HFFc6 (cell line): ENCODE results near the gene OARD1. TPM values are rescaled to one million over a fixed set of nuclear protein-coding genes. Genes with fewer than 3 reads are reported as not detected.
A peak's percentile ranks its signal among the peaks of the same experiment; 100 is the strongest.

ENCODE experiments used
- DNase-seq: peaks from one replicate; pipeline ENCODE4 v3.0.0-alpha.2; 2018
- H3K27ac Mint-ChIP-seq: 2 replicates; pipeline ENCODE4 v1.8.0; 2020; ENCODE audit warnings: mild to moderate bottlenecking, mixed read lengths
- H3K27me3 Mint-ChIP-seq: 2 replicates; pipeline ENCODE4 v1.8.0; 2021; ENCODE audit warnings: mild to moderate bottlenecking, moderate library complexity, mixed read lengths; ENCODE audit not compliant: insufficient read depth
- H3K36me3 Mint-ChIP-seq: 2 replicates; pipeline ENCODE4 v1.8.0; 2021; ENCODE audit warnings: low read depth, mixed read lengths
- H3K4me1 Mint-ChIP-seq: 2 replicates; pipeline ENCODE4 v1.8.0; 2020; ENCODE audit warnings: low read depth, mixed read lengths
- H3K4me3 Mint-ChIP-seq: 2 replicates; pipeline ENCODE4 v1.8.0; 2020; ENCODE audit warnings: mild to moderate bottlenecking, moderate library complexity, mixed read lengths
- H3K9me3 Mint-ChIP-seq: 2 replicates; pipeline ENCODE4 v1.8.0; 2020; ENCODE audit warnings: mild to moderate bottlenecking, mixed read lengths
- CTCF ChIP-seq: fragments of 200-600 bp; sonication (generic); IDR thresholded peaks from 2 replicates; pipeline ENCODE4 v1.5.0; 2021; ENCODE audit warnings: antibody characterized with exemption, mild to moderate bottlenecking
- total RNA-seq, 6 experiments: library from RNA; stranded (reverse); fragmentation: NEBNext Ultra II Directional; extraction: Animal tissue kit (Norgen Biotek cat#: 25700); gene quantifications; 2 replicates in 1 of 6; 3 replicates in 5 of 6; pipeline ENCODE4 v1.2.3, GENCODE V29; 2021

OARD1 gene
- total RNA-seq, 6 experiments from 2014 or later, result 10.9 to 14.2 (median 11.8) TPM

- Mint-ChIP-seq H3K4me3 (no peak overlapping the region), H3K9me3 (no peaks in the 10 kb centered on the region), H3K27me3 (peaks cover 17% of the 10 kb centered on the region), H3K27ac (no peak overlapping the region), H3K4me1 (peaks cover 18% of the 10 kb centered on the region), H3K36me3 (no peaks in the 10 kb centered on the region)
- no peak for DNase-seq
- TF ChIP-seq CTCF, result no peak
Measured at GRCh38 chr6:41040940-41041536, 31.1 kb downstream of the OARD1 start.

- Mint-ChIP-seq H3K27ac (no peak overlapping the region), H3K36me3 (no peaks in the 10 kb centered on the region), H3K4me3 (no peak overlapping the region), H3K9me3 (no peaks in the 10 kb centered on the region), H3K27me3 (peaks cover 17% of the 10 kb centered on the region), H3K4me1 (peaks cover 18% of the 10 kb centered on the region)
- no peak for DNase-seq
- no peak for TF ChIP-seq CTCF
Measured at GRCh38 chr6:41040101-41040939, 31.8 kb downstream of the OARD1 start.

GRCh38 chr6:41039060-41039998, 32.8 kb downstream of the OARD1 start, which contains the start of gene UNC5CL:
TSS of gene UNC5CL (minus strand) at chr6:41039221. CDS start at chr6:41035074, 4,147 bp downstream.
- no peak within 1 kb of the TSS for H3K27ac Mint-ChIP-seq
- peaks cover 17% of the 10 kb centered on the region for H3K27me3 Mint-ChIP-seq
- peaks cover 18% of the 10 kb centered on the region for H3K4me1 Mint-ChIP-seq
- H3K4me3 Mint-ChIP-seq, result no peak within 1 kb of the TSS
- no peaks in the 10 kb centered on the region for H3K9me3 Mint-ChIP-seq
- peak; percentile 86 for TF ChIP-seq CTCF
- peak; percentile 31 for DNase-seq
- H3K36me3 Mint-ChIP-seq, result no peaks in the 10 kb centered on the region

DNA sequence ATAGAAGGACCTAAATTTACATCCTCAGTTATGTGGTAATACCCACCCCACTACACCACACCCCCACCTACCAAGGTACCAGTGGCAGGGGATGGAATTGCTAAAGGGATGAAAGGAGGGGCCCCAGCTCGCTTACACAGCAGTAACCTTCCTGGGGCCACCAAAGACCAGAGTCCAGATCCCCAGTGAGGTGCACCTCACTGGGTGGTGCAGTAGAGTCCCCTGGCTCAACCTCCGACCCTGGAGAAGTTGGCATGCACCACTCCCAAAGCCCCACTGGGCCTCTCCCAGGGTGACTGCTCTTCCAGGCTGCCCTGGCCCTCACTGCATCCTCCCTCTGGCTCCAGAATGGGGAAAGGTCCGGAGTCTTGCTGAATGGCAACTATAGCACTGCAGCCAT, 34.0 kb downstream of the OARD1 start:
- no peak overlapping the region for H3K4me3 Mint-ChIP-seq
- H3K27ac Mint-ChIP-seq, result no peak overlapping the region
- no peaks in the 10 kb centered on the region for H3K9me3 Mint-ChIP-seq
- H3K36me3 Mint-ChIP-seq, result no peaks in the 10 kb centered on the region
- no peak for TF ChIP-seq CTCF
- DNase-seq, result no peak
- peaks cover 18% of the 10 kb centered on the region for H3K4me1 Mint-ChIP-seq
- H3K27me3 Mint-ChIP-seq, result peaks cover 21% of the 10 kb centered on the region

- Mint-ChIP-seq H3K4me1 (peaks cover 10% of the 10 kb centered on the region), H3K27ac (no peak overlapping the region), H3K27me3 (peaks cover 21% of the 10 kb centered on the region), H3K9me3 (no peaks in the 10 kb centered on the region), H3K36me3 (no peaks in the 10 kb centered on the region), H3K4me3 (no peak overlapping the region)
- no peak for TF ChIP-seq CTCF
- DNase-seq, result no peak
Measured at GRCh38 chr6:41037107-41037900, 34.9 kb downstream of the OARD1 start.
